HEK293T (cell line): ENCODE measurements around the gene ST8SIA2.

Source experiments
- BHLHE40 ChIP-seq: fragments of 450-650 bp; IDR thresholded peaks from 2 replicates; pipeline ENCODE4 v1.6.1; 2016; ENCODE audit warnings: mild to moderate bottlenecking, moderate library complexity, borderline replicate concordance
- FOXA1 ChIP-seq: fragments of 450-650 bp; IDR thresholded peaks from 2 replicates; pipeline ENCODE4 v1.6.1; 2016; ENCODE audit warnings: mild to moderate bottlenecking
- FOXK2 ChIP-seq: fragments of 450-650 bp; IDR thresholded peaks from 2 replicates; pipeline ENCODE4 v1.6.1; 2016; ENCODE audit warnings: mild to moderate bottlenecking
- FOXM1 ChIP-seq: fragments of 450-650 bp; IDR thresholded peaks from 2 replicates; pipeline ENCODE4 v1.6.1; 2017; ENCODE audit warnings: mild to moderate bottlenecking, borderline replicate concordance
- LEF1 ChIP-seq: fragments of 450-650 bp; IDR thresholded peaks from 2 replicates; pipeline ENCODE4 v1.6.1; 2017; ENCODE audit warnings: mild to moderate bottlenecking, borderline replicate concordance
- NFRKB ChIP-seq: fragments of 450-650 bp; IDR thresholded peaks from 2 replicates; pipeline ENCODE4 v1.6.1; 2016; ENCODE audit warnings: mild to moderate bottlenecking, moderate library complexity
- SP1 ChIP-seq: fragments of 450-650 bp; IDR thresholded peaks from 2 replicates; pipeline ENCODE4 v1.6.1; 2017
- TARDBP ChIP-seq: fragments of 450-650 bp; IDR thresholded peaks from 2 replicates; pipeline ENCODE4 v1.6.1; 2016

DNA sequence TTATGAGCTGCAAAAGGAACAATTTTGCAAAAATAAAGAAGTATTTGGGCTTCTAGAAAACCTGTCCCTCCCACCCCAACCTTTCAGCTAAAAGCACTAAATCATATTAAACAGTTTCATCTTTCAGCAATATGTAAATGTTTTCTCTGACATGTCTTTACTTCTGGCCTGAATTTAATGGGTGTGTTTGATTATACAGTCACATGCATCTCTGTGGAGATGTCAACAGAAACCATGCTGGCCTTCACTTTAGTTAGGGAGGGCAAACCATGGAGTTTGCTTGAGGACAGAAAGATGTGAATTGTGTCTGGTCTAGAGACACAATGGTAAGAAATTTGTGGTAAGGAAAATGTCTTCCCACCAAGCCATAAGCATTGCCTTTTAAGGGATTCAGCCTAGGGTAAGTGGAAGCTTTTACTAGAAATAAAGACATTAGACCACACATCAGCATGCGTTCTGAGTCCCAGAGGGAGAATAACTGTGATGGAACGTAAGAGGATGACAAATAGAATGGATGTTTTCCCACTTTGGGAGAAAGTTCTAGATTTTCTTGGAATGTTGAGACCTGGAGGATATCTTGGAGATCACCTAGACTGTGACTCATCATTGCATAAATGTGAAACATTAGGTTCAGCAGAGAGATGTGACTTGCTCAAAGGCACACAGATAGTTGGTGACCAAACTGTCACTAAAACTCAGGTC is 68.9 kb downstream of the ST8SIA2 start:
- TF ChIP-seq LEF1 (no peak), BHLHE40 (no peak), FOXA1 (no peak), SP1 (no peak), FOXM1 (no peak), NFRKB (no peak), FOXK2 (no peak), TARDBP (no peak)
